ENCODE data around the gene RHOG.
A peak's percentile ranks its signal among the peaks of the same experiment; 100 is the strongest.

Gene RHOG

DNA sequence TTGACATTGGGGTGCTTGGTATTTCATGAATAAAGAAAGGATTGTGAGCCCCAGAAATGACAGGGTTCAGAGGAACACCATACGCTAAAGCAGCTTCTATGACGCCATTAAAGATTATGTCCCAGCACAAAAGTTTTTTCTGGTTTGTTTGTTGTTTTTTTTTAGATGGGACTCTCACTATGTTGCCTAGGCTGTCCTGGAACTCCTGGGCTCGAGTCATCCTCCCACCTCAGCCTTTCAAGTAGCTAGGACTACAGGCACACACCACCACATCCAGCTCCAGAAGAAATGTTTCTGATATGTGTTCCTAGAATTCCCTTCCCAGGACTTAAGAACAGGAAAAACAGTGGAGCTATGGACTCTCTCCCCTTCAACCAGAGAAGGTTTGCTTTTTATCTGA, 2.6 kb upstream of the RHOG start:
- TF ChIP-seq RAD21 (IDR thresholded peaks at IDR 0.05; ENCODE audit: low read depth) (no peak), YY1 (IDR thresholded peaks at IDR 0.05; ENCODE audit: low read depth) (no peak), TCF12 (IDR thresholded peaks at IDR 0.05; ENCODE audit: low read depth) (no peak), EGR1 (IDR thresholded peaks at IDR 0.05) (no peak), CEBPB (IDR thresholded peaks at IDR 0.05) (no peak), TAF1 (IDR thresholded peaks at IDR 0.05; ENCODE audit: low read depth) (no peak), EP300 (IDR thresholded peaks at IDR 0.05; ENCODE audit: borderline replicate concordance) (no peak), NFIC (IDR thresholded peaks at IDR 0.05) (no peak), FOXM1 (IDR thresholded peaks at IDR 0.05; ENCODE audit: borderline replicate concordance, low read depth) (no peak), ZBTB7A (IDR thresholded peaks at IDR 0.05; ENCODE audit: low read depth) (no peak), TEAD4 (IDR thresholded peaks at IDR 0.05) (no peak)
- TF ChIP-seq, protein P1, sequence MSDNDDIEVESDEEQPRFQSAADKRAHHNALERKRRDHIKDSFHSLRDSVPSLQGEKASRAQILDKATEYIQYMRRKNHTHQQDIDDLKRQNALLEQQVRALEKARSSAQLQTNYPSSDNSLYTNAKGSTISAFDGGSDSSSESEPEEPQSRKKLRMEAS (IDR thresholded peaks at IDR 0.05): no peak
- TF ChIP-seq, protein P2, sequence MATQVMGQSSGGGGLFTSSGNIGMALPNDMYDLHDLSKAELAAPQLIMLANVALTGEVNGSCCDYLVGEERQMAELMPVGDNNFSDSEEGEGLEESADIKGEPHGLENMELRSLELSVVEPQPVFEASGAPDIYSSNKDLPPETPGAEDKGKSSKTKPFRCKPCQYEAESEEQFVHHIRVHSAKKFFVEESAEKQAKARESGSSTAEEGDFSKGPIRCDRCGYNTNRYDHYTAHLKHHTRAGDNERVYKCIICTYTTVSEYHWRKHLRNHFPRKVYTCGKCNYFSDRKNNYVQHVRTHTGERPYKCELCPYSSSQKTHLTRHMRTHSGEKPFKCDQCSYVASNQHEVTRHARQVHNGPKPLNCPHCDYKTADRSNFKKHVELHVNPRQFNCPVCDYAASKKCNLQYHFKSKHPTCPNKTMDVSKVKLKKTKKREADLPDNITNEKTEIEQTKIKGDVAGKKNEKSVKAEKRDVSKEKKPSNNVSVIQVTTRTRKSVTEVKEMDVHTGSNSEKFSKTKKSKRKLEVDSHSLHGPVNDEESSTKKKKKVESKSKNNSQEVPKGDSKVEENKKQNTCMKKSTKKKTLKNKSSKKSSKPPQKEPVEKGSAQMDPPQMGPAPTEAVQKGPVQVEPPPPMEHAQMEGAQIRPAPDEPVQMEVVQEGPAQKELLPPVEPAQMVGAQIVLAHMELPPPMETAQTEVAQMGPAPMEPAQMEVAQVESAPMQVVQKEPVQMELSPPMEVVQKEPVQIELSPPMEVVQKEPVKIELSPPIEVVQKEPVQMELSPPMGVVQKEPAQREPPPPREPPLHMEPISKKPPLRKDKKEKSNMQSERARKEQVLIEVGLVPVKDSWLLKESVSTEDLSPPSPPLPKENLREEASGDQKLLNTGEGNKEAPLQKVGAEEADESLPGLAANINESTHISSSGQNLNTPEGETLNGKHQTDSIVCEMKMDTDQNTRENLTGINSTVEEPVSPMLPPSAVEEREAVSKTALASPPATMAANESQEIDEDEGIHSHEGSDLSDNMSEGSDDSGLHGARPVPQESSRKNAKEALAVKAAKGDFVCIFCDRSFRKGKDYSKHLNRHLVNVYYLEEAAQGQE (IDR thresholded peaks at IDR 0.05; ENCODE audit: low read depth): no peak
- TF ChIP-seq, protein P3, sequence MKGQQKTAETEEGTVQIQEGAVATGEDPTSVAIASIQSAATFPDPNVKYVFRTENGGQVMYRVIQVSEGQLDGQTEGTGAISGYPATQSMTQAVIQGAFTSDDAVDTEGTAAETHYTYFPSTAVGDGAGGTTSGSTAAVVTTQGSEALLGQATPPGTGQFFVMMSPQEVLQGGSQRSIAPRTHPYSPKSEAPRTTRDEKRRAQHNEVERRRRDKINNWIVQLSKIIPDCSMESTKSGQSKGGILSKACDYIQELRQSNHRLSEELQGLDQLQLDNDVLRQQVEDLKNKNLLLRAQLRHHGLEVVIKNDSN (IDR thresholded peaks at IDR 0.05): no peak

DNA sequence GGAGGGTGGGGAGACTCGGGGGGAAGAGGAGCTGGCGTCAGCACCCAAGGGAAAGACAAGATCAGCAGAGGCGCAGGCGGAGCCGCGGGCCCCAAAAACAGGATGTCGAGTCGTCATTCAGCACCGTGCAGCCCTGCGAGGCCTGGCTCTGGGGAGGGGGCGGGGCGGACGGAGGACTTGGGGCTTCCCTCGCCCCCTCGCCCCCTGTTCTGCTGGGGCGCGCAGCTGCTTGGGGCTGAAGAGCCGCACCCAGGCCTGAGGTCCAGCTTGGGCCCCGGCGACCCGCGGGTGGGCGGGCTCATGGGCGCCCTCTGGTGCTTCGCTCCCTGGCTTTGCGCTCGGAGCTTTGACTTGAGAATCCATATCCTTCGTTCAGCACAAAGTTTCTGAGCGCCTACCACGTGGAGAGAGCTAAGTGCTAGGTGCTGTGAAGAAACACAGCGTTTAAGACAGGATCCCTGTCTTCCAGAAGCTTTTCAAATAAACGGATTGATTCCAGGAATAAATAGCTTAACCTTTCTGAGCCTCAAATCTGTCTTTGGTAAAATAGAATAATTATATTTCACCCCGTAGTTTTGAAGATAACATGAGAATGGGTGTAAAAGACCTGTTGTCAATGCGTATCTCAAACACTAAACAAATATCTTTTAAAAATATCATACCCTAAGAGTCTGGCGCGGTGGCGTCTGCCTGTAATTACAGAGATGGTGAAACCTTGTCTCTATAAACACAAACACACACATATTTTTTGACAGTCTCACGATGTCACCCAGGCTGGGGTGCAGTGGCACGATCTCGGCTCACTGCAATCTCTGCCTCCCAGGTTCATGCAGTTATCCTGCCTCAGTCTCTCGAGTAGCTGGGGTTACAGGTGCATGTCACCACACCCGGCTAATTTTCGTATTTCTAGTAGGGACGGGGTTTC, 929 bp upstream of the RHOG start:
- TF ChIP-seq, protein P3 (IDR thresholded peaks at IDR 0.05): peak; percentile 66
- TF ChIP-seq ZBTB7A (IDR thresholded peaks at IDR 0.05; ENCODE audit: low read depth) (peak; percentile 91; the same call in 1 of the 2 replicates), TCF12 (IDR thresholded peaks at IDR 0.05; ENCODE audit: low read depth) (peak; percentile 20; the same call in 1 of the 2 replicates), TEAD4 (IDR thresholded peaks at IDR 0.05) (no peak), CREB1 (IDR thresholded peaks at IDR 0.05; ENCODE audit: low read depth) (no peak), RAD21 (IDR thresholded peaks at IDR 0.05; ENCODE audit: low read depth) (peak; percentile 41; the same call in 1 of the 2 replicates), EGR1 (IDR thresholded peaks at IDR 0.05) (no peak), FOXM1 (IDR thresholded peaks at IDR 0.05; ENCODE audit: borderline replicate concordance, low read depth) (no peak), TAF1 (IDR thresholded peaks at IDR 0.05; ENCODE audit: low read depth) (no peak)
- TF ChIP-seq, protein P1 (IDR thresholded peaks at IDR 0.05): peak; percentile 99
- TF ChIP-seq, protein P2 (IDR thresholded peaks at IDR 0.05; ENCODE audit: low read depth): no peak

DNA sequence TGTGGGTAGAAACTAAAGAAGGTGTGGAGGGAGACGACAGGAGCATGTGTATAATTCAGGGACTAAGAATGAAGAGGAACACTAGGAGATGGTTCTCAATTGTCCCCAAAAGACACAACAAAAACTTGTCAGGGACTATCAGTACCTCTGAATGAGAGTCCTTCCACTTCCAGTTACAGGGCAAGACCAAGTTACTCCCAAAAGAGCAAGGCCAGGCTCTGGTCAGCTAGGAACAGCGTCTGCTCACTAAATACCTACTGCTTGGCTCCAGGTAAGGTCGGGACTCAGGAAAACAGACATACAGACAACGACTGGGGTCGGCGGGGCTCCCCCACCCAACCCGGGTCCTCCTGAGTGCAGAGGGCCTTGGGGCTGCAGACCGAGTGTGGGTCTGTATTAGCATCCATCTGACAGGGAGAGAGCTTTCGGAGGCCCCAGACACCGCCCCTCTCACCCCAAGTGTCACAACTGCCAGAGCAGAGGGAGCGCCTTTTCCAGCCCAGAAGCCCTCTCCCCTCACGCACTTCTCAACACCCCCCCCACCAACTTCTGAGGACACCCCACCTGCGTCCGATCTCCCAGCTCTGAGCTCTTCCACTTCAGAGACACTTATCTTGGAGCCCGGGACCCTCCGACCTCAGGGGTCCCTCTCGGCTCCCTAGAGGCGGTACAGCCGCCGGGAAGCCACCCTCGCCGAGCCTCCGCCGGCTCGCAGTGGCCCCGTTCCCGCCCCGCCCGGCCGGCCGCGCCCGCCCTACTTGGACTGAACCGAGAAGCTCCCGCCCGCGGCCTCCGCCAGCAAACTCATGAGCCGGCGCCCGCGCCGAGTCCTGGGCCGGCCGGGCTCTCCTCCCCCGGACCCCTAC, 522 bp downstream of the RHOG start:
- TF ChIP-seq NFIC (IDR thresholded peaks at IDR 0.05): no peak
- TF ChIP-seq TAF1 (IDR thresholded peaks at IDR 0.05; ENCODE audit: low read depth): no peak
- no peak for TF ChIP-seq YY1 (IDR thresholded peaks at IDR 0.05; ENCODE audit: low read depth)
- TF ChIP-seq, protein P2 (IDR thresholded peaks at IDR 0.05; ENCODE audit: low read depth): no peak
- TF ChIP-seq TEAD4 (IDR thresholded peaks at IDR 0.05): no peak
- no peak for TF ChIP-seq EP300 (IDR thresholded peaks at IDR 0.05; ENCODE audit: borderline replicate concordance)
- no peak for TF ChIP-seq CREB1 (IDR thresholded peaks at IDR 0.05; ENCODE audit: low read depth)
- TF ChIP-seq TCF12 (IDR thresholded peaks at IDR 0.05; ENCODE audit: low read depth): no peak
- no peak for TF ChIP-seq RAD21 (IDR thresholded peaks at IDR 0.05; ENCODE audit: low read depth)
- TF ChIP-seq CEBPB (IDR thresholded peaks at IDR 0.05): no peak
- no peak; the same call in 1 of the 2 replicates for TF ChIP-seq ZBTB7A (IDR thresholded peaks at IDR 0.05; ENCODE audit: low read depth)
- TF ChIP-seq, protein P3 (IDR thresholded peaks at IDR 0.05): no peak
- no peak for TF ChIP-seq EGR1 (IDR thresholded peaks at IDR 0.05)
- TF ChIP-seq, protein P1 (IDR thresholded peaks at IDR 0.05): no peak
- TF ChIP-seq FOXM1 (IDR thresholded peaks at IDR 0.05; ENCODE audit: borderline replicate concordance, low read depth): no peak
